Duodenal mucosa (tissue), 2 donors: ENCODE results near the gene CDH5.

Experiments used
- H3K27ac ChIP-seq: one replicate; pipeline ENCODE4 v1.7.0; 2013; ENCODE audit warnings: low read depth, low read length
- H3K27me3 ChIP-seq, 2 donors: one replicate each; pipeline ENCODE4 v1.7.0; 2013; ENCODE audit warnings: low read length in 2 of 2, control low read depth in 1 of 2; ENCODE audit not compliant: insufficient read depth in 2 of 2, control insufficient read depth in 1 of 2
- H3K36me3 ChIP-seq, 2 donors: one replicate each; pipeline ENCODE4 v1.7.0; 2013; ENCODE audit warnings: low read length in 2 of 2, control low read depth in 1 of 2; ENCODE audit not compliant: insufficient read depth in 2 of 2, control insufficient read depth in 1 of 2
- H3K4me1 ChIP-seq, 2 donors: one replicate each; pipeline ENCODE4 v1.7.0; 2013; ENCODE audit warnings: low read length in 2 of 2, control low read depth in 1 of 2; ENCODE audit not compliant: insufficient read depth in 2 of 2, control insufficient read depth in 1 of 2
- H3K4me3 ChIP-seq, 2 donors: one replicate each; pipeline ENCODE4 v1.7.0; 2013; ENCODE audit warnings: low read length in 2 of 2, low read depth in 1 of 2
- H3K9ac ChIP-seq, 2 donors: one replicate each; pipeline ENCODE4 v1.7.0; 2013; ENCODE audit warnings: low read length in 2 of 2, low read depth in 1 of 2
- H3K9me3 ChIP-seq, 2 donors: one replicate each; pipeline ENCODE4 v1.7.0; 2013; ENCODE audit warnings: low read length in 2 of 2, control low read depth in 1 of 2; ENCODE audit not compliant: control insufficient read depth in 1 of 2

CDH5 gene

DNA sequence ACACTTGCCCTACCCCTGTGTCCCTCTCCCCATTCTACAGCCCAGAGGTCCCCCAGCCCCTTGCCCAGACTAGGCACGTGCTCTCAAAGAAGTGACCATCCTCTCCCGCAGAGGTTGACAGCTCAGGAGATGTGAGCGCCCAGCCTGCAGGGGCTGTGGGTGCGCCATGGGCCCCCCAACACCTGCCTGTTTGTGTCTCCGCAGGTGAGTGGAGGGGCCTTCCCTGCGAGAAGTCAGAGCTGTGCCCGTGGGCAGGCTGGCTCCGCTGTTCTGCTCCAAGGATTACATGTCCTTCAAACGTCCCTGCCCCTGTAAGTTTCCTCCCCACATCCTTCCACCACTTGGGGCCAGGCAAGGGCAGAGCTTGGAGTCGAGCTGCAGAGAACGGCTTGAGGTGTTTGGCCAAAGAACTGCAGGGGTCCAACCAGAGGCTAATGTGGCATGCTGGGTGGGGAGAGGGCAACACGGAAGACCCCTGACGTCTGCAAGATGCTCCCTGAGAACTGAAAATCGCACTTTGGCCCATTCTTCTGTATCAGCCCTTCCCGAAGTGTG, 71.0 kb downstream of the CDH5 start:
- no peaks in the 10 kb centered on the region for H3K4me1 ChIP-seq
- no peaks in the 10 kb centered on the region for H3K9me3 ChIP-seq
- peaks cover 4 to 10% of the 10 kb centered on the region in 2 donors for H3K27me3 ChIP-seq
- H3K36me3 ChIP-seq, result no peaks in the 10 kb centered on the region
- no peak overlapping the region for H3K4me3 ChIP-seq
- no peak overlapping the region for H3K9ac ChIP-seq
- H3K27ac ChIP-seq, result no peak overlapping the region

- H3K27me3 ChIP-seq, result peaks cover 0 to 8% of the 10 kb centered on the region in 2 donors
- no peak overlapping the region for H3K4me3 ChIP-seq
- no peaks in the 10 kb centered on the region for H3K9me3 ChIP-seq
- H3K4me1 ChIP-seq, result no peaks in the 10 kb centered on the region
- H3K27ac ChIP-seq, result no peak overlapping the region
- H3K36me3 ChIP-seq, result no peaks in the 10 kb centered on the region
- H3K9ac ChIP-seq, result no peak overlapping the region
Measured at GRCh38 chr16:66438536-66438935, 72.0 kb downstream of the CDH5 start.

DNA sequence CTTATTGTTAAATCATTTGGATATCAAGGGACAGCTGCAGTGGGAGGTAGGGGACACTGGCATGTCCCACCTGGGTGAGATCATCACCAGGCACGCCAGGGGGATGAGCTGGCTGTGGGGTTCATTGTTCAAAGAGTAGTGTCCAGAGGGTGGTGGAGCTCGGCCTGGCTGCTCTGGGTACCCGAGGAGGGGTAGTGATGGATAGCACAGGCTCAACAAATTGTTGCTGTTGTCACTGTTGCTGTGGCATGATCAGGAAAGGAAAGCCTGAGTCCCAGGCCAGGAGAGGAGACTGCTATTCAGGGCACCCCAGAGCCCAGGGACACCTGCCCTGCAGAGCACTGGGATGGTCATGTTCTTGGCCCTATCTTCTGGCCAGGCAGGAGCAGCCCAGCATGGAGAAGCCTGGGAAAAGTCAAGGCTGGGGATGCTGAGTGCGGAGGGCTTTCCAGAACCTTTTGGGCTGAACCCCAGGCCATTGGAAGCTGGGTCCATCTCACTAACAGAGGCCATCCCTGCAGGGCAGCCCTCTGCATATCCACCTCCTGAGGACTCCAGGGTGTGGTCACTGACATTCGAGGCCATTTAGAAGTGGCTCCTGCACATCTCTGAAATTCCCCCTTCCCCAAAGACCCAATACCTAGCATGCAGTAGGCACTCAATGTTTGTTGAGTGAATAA, 72.7 kb downstream of the CDH5 start:
- Histone ChIP-seq H3K36me3 (no peaks in the 10 kb centered on the region), H3K4me1 (no peaks in the 10 kb centered on the region), H3K9ac (no peak overlapping the region), H3K27me3 (peaks cover under 1 to 8% of the 10 kb centered on the region in 2 donors), H3K9me3 (no peaks in the 10 kb centered on the region), H3K4me3 (no peak overlapping the region), H3K27ac (no peak overlapping the region)

DNA sequence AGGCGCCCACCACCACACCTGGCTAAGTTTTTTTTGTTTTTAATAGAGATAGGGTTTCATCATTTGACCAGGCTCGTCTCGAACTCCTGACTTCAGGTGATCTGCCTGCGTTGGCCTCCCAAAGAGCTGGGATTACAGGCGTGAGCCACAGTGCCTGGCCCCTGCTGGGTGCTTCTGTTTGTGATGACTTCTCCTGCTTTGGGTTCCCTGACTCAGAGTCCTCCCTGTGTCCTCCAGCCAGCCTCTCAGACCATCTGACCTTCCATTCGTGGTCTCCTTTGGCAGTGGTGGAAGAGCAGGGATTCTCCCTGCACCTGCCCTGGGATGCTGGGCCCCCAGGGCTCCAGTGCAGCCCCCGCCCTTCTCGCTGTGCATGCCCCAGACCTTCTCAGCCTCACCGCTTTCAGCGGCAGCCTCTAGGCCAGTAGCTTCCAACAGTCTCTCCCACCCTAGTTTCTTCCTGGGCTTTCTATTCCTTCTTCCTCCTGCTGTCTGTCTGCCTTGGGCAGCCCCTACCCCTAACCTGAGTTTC, 73.8 kb downstream of the CDH5 start:
- Histone ChIP-seq H3K4me1 (no peaks in the 10 kb centered on the region), H3K9ac (no peak overlapping the region), H3K36me3 (no peaks in the 10 kb centered on the region), H3K4me3 (no peak overlapping the region), H3K27me3 (peaks cover 8% of the 10 kb centered on the region in 2 donors), H3K9me3 (no peaks in the 10 kb centered on the region), H3K27ac (no peak overlapping the region)

DNA sequence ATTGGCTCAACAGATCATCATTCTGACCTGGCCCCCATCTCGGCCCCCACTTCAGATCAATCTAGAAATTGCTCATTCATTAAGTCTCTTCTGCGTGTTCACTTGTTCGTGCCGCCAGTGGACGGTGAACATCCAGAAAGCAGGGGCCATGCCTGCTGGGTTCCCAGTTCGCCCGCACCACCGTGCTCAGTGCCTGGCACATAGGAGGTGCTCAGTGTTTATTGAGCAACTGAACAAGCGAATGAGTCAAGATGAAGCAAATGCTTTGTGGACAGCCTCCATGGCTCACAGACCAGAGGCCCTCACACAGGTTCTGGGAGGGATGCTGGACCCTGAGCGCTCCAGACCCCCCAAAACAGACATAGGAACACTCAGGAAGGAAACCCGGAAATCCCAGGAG, 74.5 kb downstream of the CDH5 start:
- H3K9ac ChIP-seq, result no peak overlapping the region
- H3K27ac ChIP-seq, result no peak overlapping the region
- no peaks in the 10 kb centered on the region for H3K4me1 ChIP-seq
- no peaks in the 10 kb centered on the region for H3K36me3 ChIP-seq
- no peaks in the 10 kb centered on the region for H3K9me3 ChIP-seq
- peaks cover 8% of the 10 kb centered on the region in 2 donors for H3K27me3 ChIP-seq
- H3K4me3 ChIP-seq, result no peak overlapping the region

DNA sequence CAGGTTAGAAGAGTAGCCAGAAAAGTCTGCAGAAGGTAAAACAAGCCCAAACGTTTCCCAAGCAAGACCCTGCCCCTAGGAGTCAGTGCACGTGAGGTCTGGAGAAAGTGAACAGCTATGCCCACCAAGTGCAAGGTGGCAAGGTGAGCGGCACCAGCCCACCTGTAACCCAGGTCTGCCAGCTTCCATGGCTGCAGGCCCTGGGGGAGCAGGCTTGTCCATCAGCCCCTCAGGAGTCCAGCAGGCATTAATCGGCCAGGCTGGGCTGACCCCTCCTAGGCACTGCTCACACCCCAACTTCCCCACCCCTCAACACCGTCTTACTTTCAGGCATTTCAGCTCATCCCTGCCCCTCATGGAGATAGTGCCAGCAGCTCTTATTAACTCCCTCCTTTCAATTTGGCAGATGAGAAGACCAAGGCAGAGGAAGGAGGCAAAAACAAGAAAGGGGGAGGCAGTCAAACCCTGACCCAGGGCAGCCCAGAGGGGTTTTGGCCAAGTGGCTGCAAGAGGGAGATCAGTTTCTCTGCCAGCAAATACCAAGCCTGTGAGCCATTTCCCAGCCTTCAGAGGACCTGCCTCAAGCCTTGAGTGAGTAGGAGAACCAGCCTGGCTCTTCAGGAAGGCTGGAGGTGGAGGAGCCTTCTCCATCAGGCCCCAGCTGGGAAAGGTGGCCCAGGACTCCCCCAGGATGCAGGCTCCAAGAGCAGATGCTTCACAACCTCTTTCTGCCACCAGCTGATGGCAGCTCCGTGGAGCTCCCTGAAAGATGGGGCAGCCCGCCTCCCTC, 75.3 kb downstream of the CDH5 start:
- peaks cover 8% of the 10 kb centered on the region in 2 donors for H3K27me3 ChIP-seq
- no peak overlapping the region for H3K9ac ChIP-seq

GRCh38 chr16:66442502-66443268, 76.2 kb downstream of the CDH5 start:
- Histone ChIP-seq H3K27me3 (peaks cover 8 to 11% of the 10 kb centered on the region in 2 donors), H3K27ac (no peak overlapping the region), H3K4me3 (no peak overlapping the region), H3K4me1 (no peaks in the 10 kb centered on the region), H3K36me3 (no peaks in the 10 kb centered on the region), H3K9ac (no peak overlapping the region), H3K9me3 (no peaks in the 10 kb centered on the region)

More for the DNA sequence above, 75.3 kb downstream of the CDH5 start:
- H3K9me3 ChIP-seq, result no peaks in the 10 kb centered on the region
- no peak overlapping the region for H3K27ac ChIP-seq
- H3K4me3 ChIP-seq, result no peak overlapping the region
- H3K36me3 ChIP-seq, result no peaks in the 10 kb centered on the region
- H3K4me1 ChIP-seq, result no peaks in the 10 kb centered on the region

- Histone ChIP-seq H3K4me1 (no peaks in the 10 kb centered on the region), H3K9ac (no peak overlapping the region), H3K4me3 (no peak overlapping the region), H3K9me3 (no peaks in the 10 kb centered on the region), H3K27me3 (peaks cover 8 to 13% of the 10 kb centered on the region in 2 donors), H3K27ac (no peak overlapping the region), H3K36me3 (no peaks in the 10 kb centered on the region)
Measured at GRCh38 chr16:66443269-66443652, 76.8 kb downstream of the CDH5 start.

DNA sequence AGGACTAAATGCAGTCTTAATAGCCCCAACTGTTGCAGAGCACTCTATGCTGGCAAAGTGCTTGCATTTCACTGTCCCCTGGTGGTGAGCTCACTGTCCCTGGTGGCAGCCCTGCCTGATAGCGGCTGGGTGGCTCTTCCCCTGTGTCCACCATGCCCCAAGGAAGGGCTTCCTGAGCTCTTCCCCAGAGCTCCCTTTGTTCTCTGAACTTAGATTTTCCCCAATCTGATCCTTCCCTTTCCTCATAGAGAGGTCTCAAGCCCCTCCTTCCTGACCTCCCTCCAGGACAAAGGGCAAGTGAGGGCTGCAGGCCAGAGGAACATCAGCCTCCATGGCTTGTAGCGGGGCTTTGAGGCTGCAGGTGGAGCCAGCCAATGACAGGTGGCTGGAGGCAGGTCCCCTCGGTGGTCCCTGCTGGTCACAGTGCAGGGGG, 77.6 kb downstream of the CDH5 start:
- Histone ChIP-seq H3K36me3 (no peaks in the 10 kb centered on the region), H3K9ac (no peak overlapping the region), H3K4me1 (no peaks in the 10 kb centered on the region), H3K27ac (no peak overlapping the region), H3K9me3 (no peaks in the 10 kb centered on the region), H3K4me3 (no peak overlapping the region), H3K27me3 (peaks cover 8 to 13% of the 10 kb centered on the region in 2 donors)
